IMR-90 (cell line): ENCODE measurements around the gene ZNF627. TPM values are rescaled to one million over a fixed set of nuclear protein-coding genes. Genes with fewer than 3 reads are reported as not detected.
"Not testable (repeated sequence)": the region's sequence is repeated elsewhere in the genome, so short reads cannot be mapped to it uniquely, and the experiment has no call there.

ENCODE experiments used
- ATAC-seq: fragments of 200-7000 bp; cut with Tn5 transposase; 2 replicates; pipeline ENCODE4 v1.9.1; 2020; ENCODE audit warnings: low read depth, mild to moderate bottlenecking, moderate library complexity
- BruUV-seq: library from RNA; stranded (reverse); fragments of 400-500 nt; replicated peaks from 2 replicates; lab custom pipeline; 2021; lab: Mats Ljungman, UMichigan
- CTCF ChIA-PET: fragments of 300-600 bp; formaldehyde crosslinking; extraction: SDS; loops from one replicate; lab custom pipeline; 2021; ENCODE audit warnings: antibody characterized with exemption; lab: Yijun Ruan, JAX
- POLR2A ChIA-PET: fragments of 300-600 bp; sonication (Branson Sonifier 250); formaldehyde crosslinking; loops from one replicate; lab custom pipeline; 2022; ENCODE audit warnings: antibody characterized with exemption; ENCODE audit not compliant: unreplicated experiment; lab: Charles Lee
- DNase-seq: peaks from one replicate; pipeline ENCODE4 v3.0.0; 2013
- H2AFZ ChIP-seq: replicated peaks from 2 replicates; pipeline ENCODE3; 2013; ENCODE audit warnings: low read length, mild to moderate bottlenecking; ENCODE audit not compliant: poor library complexity
- H2AK5ac ChIP-seq: 2 replicates; pipeline ENCODE4 v1.6.1; 2013; ENCODE audit warnings: low read depth, low read length, inconsistent platforms
- H2AK9ac ChIP-seq: replicated peaks from 2 replicates; pipeline ENCODE3; 2013; ENCODE audit warnings: mild to moderate bottlenecking, low read depth, low read length, moderate library complexity; ENCODE audit not compliant: poor library complexity
- H2BK120ac ChIP-seq: 2 replicates; pipeline ENCODE4 v1.6.1; 2013; ENCODE audit warnings: low read depth, low read length, inconsistent platforms
- H2BK15ac ChIP-seq: 3 replicates; pipeline ENCODE4 v1.6.1; 2013; ENCODE audit warnings: low read depth, low read length, inconsistent platforms
- H2BK20ac ChIP-seq: 2 replicates; pipeline ENCODE4 v1.6.1; 2013; ENCODE audit warnings: low read depth, mild to moderate bottlenecking, inconsistent platforms, low read length, moderate library complexity
- H2BK5ac ChIP-seq: 2 replicates; pipeline ENCODE4 v1.6.1; 2013; ENCODE audit warnings: mild to moderate bottlenecking, low read depth, low read length, inconsistent platforms; ENCODE audit not compliant: poor library complexity, severe bottlenecking
- H3K14ac ChIP-seq: replicated peaks from 2 replicates; pipeline ENCODE4 v1.6.1; 2013; ENCODE audit warnings: low read depth, low read length, inconsistent platforms
- H3K18ac ChIP-seq: 2 replicates; pipeline ENCODE4 v1.6.1; 2013; ENCODE audit warnings: low read depth, low read length, control low read depth
- H3K23ac ChIP-seq: 2 replicates; pipeline ENCODE4 v1.6.1; 2013; ENCODE audit warnings: low read depth, low read length, inconsistent platforms
- H3K27ac ChIP-seq: 2 replicates; pipeline ENCODE4 v1.5.1; 2013; ENCODE audit warnings: mild to moderate bottlenecking, control low read depth, low read length; ENCODE audit not compliant: insufficient read depth
- H3K27me3 ChIP-seq: 2 replicates; pipeline ENCODE4 v1.6.1; 2013; ENCODE audit warnings: low read length; ENCODE audit not compliant: control insufficient read depth, insufficient read depth
- H3K36me3 ChIP-seq: 2 replicates; pipeline ENCODE4 v1.6.1; 2013; ENCODE audit warnings: low read length, mixed read lengths; ENCODE audit not compliant: control insufficient read depth, insufficient read depth
- H3K4ac ChIP-seq: 2 replicates; pipeline ENCODE4 v1.6.1; 2013; ENCODE audit warnings: low read depth, low read length, inconsistent platforms
- H3K4me1 ChIP-seq: 2 replicates; pipeline ENCODE4 v1.6.1; 2013; ENCODE audit warnings: low read length, mixed read lengths; ENCODE audit not compliant: control insufficient read depth, insufficient read depth
- H3K4me2 ChIP-seq: 2 replicates; pipeline ENCODE4 v1.6.1; 2013; ENCODE audit warnings: low read depth, mild to moderate bottlenecking, control low read depth, low read length, moderate library complexity
- H3K4me3 ChIP-seq: 2 replicates; pipeline ENCODE4 v1.5.1; 2013; ENCODE audit warnings: low read depth, mild to moderate bottlenecking, control low read depth, low read length, moderate library complexity; ENCODE audit not compliant: insufficient read depth
- H3K56ac ChIP-seq: 2 replicates; pipeline ENCODE4 v1.6.1; 2013; ENCODE audit warnings: low read length, inconsistent platforms; ENCODE audit not compliant: insufficient read depth; ENCODE audit errors: extremely low read depth
- H3K79me1 ChIP-seq, 2 experiments: 2 replicates each; pipeline ENCODE4 v1.6.1; 2013; ENCODE audit warnings: low read length in 2 of 2, inconsistent platforms in 1 of 2, low read depth in 1 of 2
- H3K9ac ChIP-seq: 2 replicates; pipeline ENCODE4 v1.6.1; 2013; ENCODE audit warnings: low read depth, low read length, control low read depth
- H3K9me1 ChIP-seq: 2 replicates; pipeline ENCODE4 v1.6.1; 2013; ENCODE audit warnings: low read length, inconsistent platforms; ENCODE audit not compliant: insufficient read depth
- H3K9me3 ChIP-seq: 2 replicates; pipeline ENCODE4 v1.6.1; 2013; ENCODE audit warnings: low read length; ENCODE audit not compliant: control insufficient read depth, insufficient read depth
- H4K20me1 ChIP-seq: 2 replicates; pipeline ENCODE4 v1.6.1; 2013; ENCODE audit warnings: low read length, inconsistent platforms; ENCODE audit not compliant: insufficient read depth
- H4K5ac ChIP-seq: 2 replicates; pipeline ENCODE4 v1.6.1; 2013; ENCODE audit warnings: mild to moderate bottlenecking, low read depth, low read length, control low read depth
- H4K8ac ChIP-seq, 2 experiments: 2 replicates each; pipeline ENCODE4 v1.6.1; 2013; ENCODE audit warnings: low read depth in 2 of 2, low read length in 2 of 2, control low read depth in 1 of 2, inconsistent platforms in 1 of 2
- H4K91ac ChIP-seq: 2 replicates; pipeline ENCODE4 v1.6.1; 2013; ENCODE audit warnings: low read depth, low read length, inconsistent platforms; ENCODE audit not compliant: insufficient read depth
- WGBS, 2 experiments: methylation state at CpG; one replicate each; pipeline versions ENCODE4 v1.1.5 to v1.1.7; 2013; ENCODE audit warnings: missing lambda C conversion rate in 2 of 2; ENCODE audit not compliant: insufficient read length in 1 of 2; ENCODE audit errors: extremely low coverage in 2 of 2; 5-methylcytosine and 5-hydroxymethylcytosine counted together
- dilution Hi-C: fragments of 300-500 bp; cut with HindIII; formaldehyde crosslinking; loops from one replicate; pipeline ENCODE4 v1.14.3; 2018; ENCODE audit warnings: low sequenced_read_pairs; ENCODE audit not compliant: unreplicated experiment
- in situ Hi-C: fragments of 300-500 bp; cut with MboI; formaldehyde crosslinking; loops from 3 replicates; pipeline ENCODE4 v1.14.3; 2019; ENCODE audit warnings: low sequenced_read_pairs, inconsistent platforms, mixed read lengths
- intact Hi-C: fragments of 100-400 bp; cut with micrococcal nuclease; formaldehyde crosslinking; loops from 2 replicates; pipeline ENCODE4 v1.10.0; 2022
- polyA plus RNA-seq, 3 experiments: library from polyadenylated mRNA; depleted of rRNA; stranded (reverse); fragments of >200 nt; gene quantifications; 2 replicates each; pipeline ENCODE4 v1.2.3, GENCODE V29; 2012; ENCODE audit warnings: low replicate concordance in 1 of 3
- total RNA-seq: library from RNA; depleted of rRNA; stranded (reverse); fragments of >200 nt; gene quantifications from 2 replicates; pipeline ENCODE4 v1.2.3, GENCODE V29; 2012

ZNF627 gene
- total and polyA plus RNA-seq, 2 of the 4 experiments (the other 2 are of a cell fraction) = 6.3 to 34.4 TPM

DNA sequence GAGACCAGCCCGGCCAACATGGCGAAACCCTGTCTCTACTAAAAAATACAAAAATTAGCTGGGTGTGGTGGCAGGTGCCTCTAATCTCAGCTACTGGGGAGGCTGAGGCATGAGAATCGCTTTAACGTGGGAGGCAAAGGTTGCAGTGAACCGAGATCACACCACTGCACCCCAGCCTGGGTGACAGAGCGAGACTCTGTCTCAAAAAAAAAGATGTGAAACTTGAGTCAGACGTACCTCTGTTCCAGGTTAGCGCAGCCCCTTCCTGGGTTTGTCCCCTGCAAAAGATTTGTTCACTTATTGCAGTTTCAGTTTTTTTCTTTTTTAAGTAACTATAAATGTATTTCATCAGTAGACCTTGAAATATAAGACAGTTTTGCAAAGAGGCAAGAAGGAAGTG lies 2.4 kb downstream of the ZNF627 start:
- H2BK20ac ChIP-seq, H3K56ac ChIP-seq, H2BK120ac ChIP-seq, H3K4me1 ChIP-seq, H3K14ac ChIP-seq, H4K8ac ChIP-seq, BruUV-seq, H2AFZ ChIP-seq, dilution Hi-C loops, H4K91ac ChIP-seq, H4K5ac ChIP-seq, H3K9me3 ChIP-seq, intact Hi-C loops, H3K4ac ChIP-seq, H2AK5ac ChIP-seq, H3K27me3 ChIP-seq, H3K23ac ChIP-seq, CTCF ChIA-PET, H3K4me2 ChIP-seq, POLR2A ChIA-PET, H3K4me3 ChIP-seq, H2BK15ac ChIP-seq, H3K27ac ChIP-seq, in situ Hi-C loops, H2AK9ac ChIP-seq, DNase-seq, H3K18ac ChIP-seq, H3K9ac ChIP-seq, H3K9me1 ChIP-seq, H2BK5ac ChIP-seq, ATAC-seq: not testable (repeated sequence)
- Histone ChIP-seq H3K36me3 (peaks cover 17% of the 10 kb centered on the region), H4K20me1 (peaks cover 50% of the 10 kb centered on the region), H3K79me1 (peaks cover 20 to 56% of the 10 kb centered on the region in 2 experiments)
- 100% methylated on average over 2 of the region's 8 CpGs; no CpG with 5 or more reads in 1 of the 2 experiments for WGBS, 2 experiments
